Measurements from ENCODE around the gene MLN. TPM values are rescaled to one million over a fixed set of nuclear protein-coding genes. Genes with fewer than 3 reads are reported as not detected.

The MLN gene
- total and polyA plus RNA-seq, 12 donors = not detected

- no peaks in the 10 kb centered on the region for H3K9me3 ChIP-seq
- intact Hi-C loops (cut with DNase I) = no loop called here
- H3K4me3 ChIP-seq = no peak overlapping the region
- H3K4me1 ChIP-seq = peaks cover 7 to 34% (median 30%) of the 10 kb centered on the region in 9 donors
- WGBS, 2 donors = 76 to 77% methylated on average over 2 of the region's 2 CpGs
- peaks cover 0 to 16% (median 5%) of the 10 kb centered on the region in 9 donors for H3K36me3 ChIP-seq
- H3K27ac ChIP-seq = no peak overlapping the region
- DNase-seq = no peak
- H3K27me3 ChIP-seq = peaks cover 0 to 16% (median 0%) of the 10 kb centered on the region in 7 donors
- no peak for TF ChIP-seq CTCF (IDR thresholded peaks at IDR 0.05)
- no peak for ATAC-seq
These were observed 13.4 kb downstream of the MLN start for GRCh38 chr6:33790379-33790778.

GRCh38 chr6:33789550-33789895 lies 14.3 kb downstream of the MLN start:
- Histone ChIP-seq H3K4me3 (peak overlapping the region in 8 of 10 donors; percentile 69 to 99 (median 84)), H3K27me3 (peaks cover 0 to 10% (median 0%) of the 10 kb centered on the region in 7 donors), H3K4me1 (peaks cover 7 to 43% (median 39%) of the 10 kb centered on the region in 9 donors), H3K27ac (peak overlapping the region in 7 of 10 donors; percentile 93 to 100 (median 99)), H3K9me3 (no peaks in the 10 kb centered on the region), H3K36me3 (peaks cover 0 to 25% (median 5%) of the 10 kb centered on the region in 9 donors)
- no peak for TF ChIP-seq CTCF (IDR thresholded peaks at IDR 0.05)
- DNase-seq (no peak), ATAC-seq (peak in 1 of 8 donors; percentile 0)
- 90 to 91% methylated on average over 11 of the region's 11 CpGs for WGBS, 2 donors
- intact Hi-C loops (cut with DNase I) = no loop called here

- TF ChIP-seq CTCF (IDR thresholded peaks at IDR 0.05) = peak in 2 of 9 donors; percentile 9 to 22
- peak; percentile 97 to 98 (median 98) for ATAC-seq
- Histone ChIP-seq H3K9me3 (no peaks in the 10 kb centered on the region), H3K27me3 (peaks cover 0 to 6% (median 0%) of the 10 kb centered on the region in 7 donors), H3K4me3 (peak within 1 kb of the TSS; percentile 67 to 99 (median 84)), H3K27ac (peak within 1 kb of the TSS; percentile 93 to 100 (median 99)), H3K4me1 (peaks cover 7 to 48% (median 42%) of the 10 kb centered on the region in 9 donors), H3K36me3 (peaks cover 0 to 31% (median 11%) of the 10 kb centered on the region in 9 donors)
- DNase-seq = peak; percentile 95 to 96
- 4% methylated on average over 79 to 86 of the region's 86 CpGs for WGBS, 2 donors
- intact Hi-C loops (cut with DNase I) = no loop called here
These were observed 14.9 kb downstream of the MLN start, which contains the start of gene LEMD2 for GRCh38 chr6:33788694-33789549. Gene LEMD2, minus strand, starts transcription at chr6:33789130. Its CDS starts 14 bp downstream, at chr6:33789116.

- H3K9me3 ChIP-seq = no peaks in the 10 kb centered on the region
- 0% methylated on average over 50 to 52 of the region's 53 CpGs for WGBS, 2 donors
- TF ChIP-seq CTCF (IDR thresholded peaks at IDR 0.05) = peak in 1 of 9 donors; percentile 3
- H3K36me3 ChIP-seq = peaks cover 0 to 39% (median 19%) of the 10 kb centered on the region in 9 donors
- peaks cover 7 to 52% (median 43%) of the 10 kb centered on the region in 9 donors for H3K4me1 ChIP-seq
- DNase-seq (peak; percentile 79 to 80), ATAC-seq (peak; percentile 71 to 88 (median 81))
- H3K4me3 ChIP-seq = peak overlapping the region; percentile 67 to 99 (median 84)
- intact Hi-C loops (cut with DNase I) = no loop called here
- peaks cover 0 to 2% (median 0%) of the 10 kb centered on the region in 7 donors for H3K27me3 ChIP-seq
- H3K27ac ChIP-seq = peak overlapping the region; percentile 93 to 100 (median 99)
These were observed 15.7 kb downstream of the MLN start for GRCh38 chr6:33787954-33788693.
